ENCODE results near the gene PSRC1.

Gene PSRC1

DNA sequence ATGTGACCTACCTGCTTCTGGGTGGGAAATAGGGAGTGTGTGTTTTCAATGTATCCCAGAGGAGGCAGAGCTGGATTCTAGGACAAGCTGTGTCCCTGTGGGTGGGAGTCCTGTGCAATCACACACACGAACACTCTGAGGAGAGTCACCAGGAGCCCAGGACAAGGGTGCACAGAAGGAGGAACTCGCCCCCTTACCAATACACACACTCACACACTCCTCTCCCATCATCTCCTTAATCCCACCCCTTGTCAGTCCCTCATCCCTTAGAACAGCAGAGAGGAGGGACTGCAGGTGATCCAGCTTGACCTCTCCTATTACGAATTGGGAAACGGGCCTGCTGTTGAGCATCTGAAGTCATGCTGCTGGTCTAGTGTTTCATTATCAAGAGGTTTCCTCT is 32.3 kb upstream of the PSRC1 start:
- DNase-seq (ENCODE audit: extremely low spot score), result no peak
- POLR2A ChIA-PET, result no interaction called here
- CTCF ChIA-PET, result interaction anchor here (1.2 to 2.0 kb wide), 3 partner anchors 9 to 19 kb away, joined by 3 to 8 read pairs (median 4); partner anchors contain the start of gene MYBPHL
- TF ChIP-seq CTCF (IDR thresholded peaks at IDR 0.05; ENCODE audit: control extremely low read depth, extremely low read depth, low read depth, missing control alignments), result no peak

DNA sequence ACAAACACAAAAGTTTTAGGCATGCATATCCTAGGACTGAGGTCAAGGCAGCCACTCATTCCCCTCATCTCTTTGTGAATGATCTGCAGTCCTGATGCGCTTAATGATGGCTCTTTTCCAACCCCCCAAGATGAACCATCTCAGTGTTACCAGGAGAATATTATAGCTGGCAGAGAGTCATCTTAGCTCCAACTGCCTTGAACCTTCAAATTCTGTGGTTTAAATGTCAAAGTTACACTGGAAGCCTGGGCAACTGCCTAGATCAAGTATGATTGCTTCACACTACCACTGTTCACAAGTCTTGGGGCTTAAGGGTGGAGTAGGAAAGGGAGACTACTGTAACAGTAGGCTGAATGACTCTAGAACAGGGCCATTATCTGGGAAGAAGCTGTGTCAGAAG is 31.9 kb upstream of the PSRC1 start:
- ChIA-PET POLR2A (no interaction called here), CTCF (interaction anchor here (1.2 to 1.3 kb wide), 2 partner anchors 13 to 20 kb away, joined by 3 to 4 read pairs; no protein-coding TSS in a partner anchor)
- no peak for TF ChIP-seq CTCF (IDR thresholded peaks at IDR 0.05; ENCODE audit: control extremely low read depth, extremely low read depth, low read depth, missing control alignments)
- no peak for DNase-seq (ENCODE audit: extremely low spot score)

GRCh38 chr1:109312978-109313775 is 30.2 kb upstream of the PSRC1 start:
- TF ChIP-seq CTCF (IDR thresholded peaks at IDR 0.05; ENCODE audit: control extremely low read depth, extremely low read depth, low read depth, missing control alignments), result no peak
- CTCF ChIA-PET, result no interaction called here
- DNase-seq (ENCODE audit: extremely low spot score), result no peak
- POLR2A ChIA-PET, result no interaction called here

DNA sequence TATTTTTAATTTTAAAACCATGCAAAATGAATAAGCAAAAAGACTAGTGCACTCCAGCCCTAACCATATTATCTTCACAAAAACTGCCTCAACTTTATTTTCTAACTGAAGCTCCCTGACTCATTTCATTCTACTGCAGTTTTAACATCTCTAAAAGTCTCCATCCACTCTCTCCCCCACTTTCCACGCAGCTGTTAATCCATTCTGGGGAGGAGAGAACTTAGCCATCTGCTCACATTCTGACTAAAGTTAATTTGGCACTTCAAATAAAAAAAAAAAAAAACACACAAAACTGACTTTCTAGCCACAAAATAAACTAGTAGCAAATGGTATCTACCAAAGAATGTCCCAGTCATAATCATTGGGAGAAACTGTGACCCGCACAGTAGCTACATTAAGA is 29.3 kb upstream of the PSRC1 start:
- no peak for TF ChIP-seq CTCF (IDR thresholded peaks at IDR 0.05; ENCODE audit: control extremely low read depth, extremely low read depth, low read depth, missing control alignments)
- ChIA-PET CTCF (interaction anchor here (1.1 to 1.4 kb wide), 2 partner anchors 9 to 45 kb away, joined by 3 to 4 read pairs; no protein-coding TSS in a partner anchor), POLR2A (no interaction called here)
- DNase-seq (ENCODE audit: extremely low spot score), result no peak

DNA sequence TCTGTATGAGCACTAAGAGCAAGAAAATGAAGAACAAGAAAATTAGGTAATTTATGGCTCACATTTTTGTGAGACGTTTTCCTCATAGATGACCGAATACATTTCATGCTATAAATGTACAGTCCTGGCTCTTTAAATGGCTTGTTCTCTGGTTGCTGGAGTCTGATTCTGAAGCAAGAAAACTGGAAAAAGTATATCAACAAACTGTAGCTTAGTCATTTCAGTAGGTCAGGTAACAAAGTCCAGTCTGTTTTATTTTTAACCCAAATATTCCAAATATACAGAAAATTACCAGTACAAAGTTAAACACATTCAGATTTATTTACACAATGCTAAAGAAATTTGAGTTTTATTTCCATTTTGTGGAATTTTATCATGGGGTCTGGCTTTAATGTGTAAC is 26.4 kb upstream of the PSRC1 start:
- DNase-seq (ENCODE audit: extremely low spot score), result no peak
- ChIA-PET POLR2A (no interaction called here), CTCF (interaction anchor here (1.4 kb wide), 1 partner anchor 12 kb away, joined by 3 read pairs; no protein-coding TSS in a partner anchor)
- TF ChIP-seq CTCF (IDR thresholded peaks at IDR 0.05; ENCODE audit: control extremely low read depth, extremely low read depth, low read depth, missing control alignments), result no peak

- no peak for TF ChIP-seq CTCF (IDR thresholded peaks at IDR 0.05; ENCODE audit: control extremely low read depth, extremely low read depth, low read depth, missing control alignments)
- no peak for DNase-seq (ENCODE audit: extremely low spot score)
- CTCF ChIA-PET, result interaction anchor here (1.0 to 4.7 kb wide), 4 partner anchors 9 to 225 kb away, joined by 3 to 24 read pairs (median 4); no protein-coding TSS in a partner anchor
- POLR2A ChIA-PET, result no interaction called here
These were observed 24.5 kb upstream of the PSRC1 start for GRCh38 chr1:109307274-109308021.

All from GM10248 (cell line).